H1 (cell line): ENCODE measurements around the gene NDUFB2.

Source experiments
- CEBPB ChIP-seq: IDR thresholded peaks from 2 replicates; pipeline ENCODE4 v1.6.1; 2012; ENCODE audit warnings: low read depth, low read length
- CHD1 ChIP-seq: IDR thresholded peaks from 2 replicates; pipeline ENCODE4 v1.6.1; 2012; ENCODE audit warnings: low read depth, low read length, improper control_type of control experiment
- EGR1 ChIP-seq: IDR thresholded peaks from 2 replicates; pipeline ENCODE4 v1.6.1; 2011; ENCODE audit warnings: low read depth, low read length, borderline replicate concordance
- FOSL1 ChIP-seq: IDR thresholded peaks from 2 replicates; pipeline ENCODE4 v1.6.1; 2011; ENCODE audit warnings: mild to moderate bottlenecking, low read depth, low read length, moderate library complexity; ENCODE audit not compliant: insufficient read depth
- GABPA ChIP-seq: IDR thresholded peaks from 2 replicates; pipeline ENCODE4 v1.6.1; 2011; ENCODE audit warnings: mild to moderate bottlenecking, low read length, moderate library complexity, borderline replicate concordance; ENCODE audit not compliant: insufficient read depth
- JUN ChIP-seq: IDR thresholded peaks from 2 replicates; pipeline ENCODE4 v1.6.1; 2011; ENCODE audit warnings: low read depth, mild to moderate bottlenecking, improper control_type of control experiment, low read length
- POLR2A ChIP-seq, 2 experiments: IDR thresholded peaks; 1 replicate in 1 of 2; 2 replicates in 1 of 2; pipeline ENCODE4 v1.6.1; 2011; ENCODE audit warnings: low read depth in 2 of 2, low read length in 2 of 2, mild to moderate bottlenecking in 2 of 2; ENCODE audit errors: control extremely low read depth in 1 of 2
- RAD21 ChIP-seq, 2 experiments: IDR thresholded peaks in 1 of 2; conservative IDR thresholded peaks in 1 of 2; 2 replicates each; pipeline ENCODE4 v1.6.1; 2011; ENCODE audit warnings: low read depth in 2 of 2, low read length in 2 of 2, improper control_type of control experiment in 1 of 2, inconsistent platforms in 1 of 2, mild to moderate bottlenecking in 1 of 2, moderate library complexity in 1 of 2
- SP2 ChIP-seq: IDR thresholded peaks from 2 replicates; pipeline ENCODE4 v1.6.1; 2012; ENCODE audit warnings: mild to moderate bottlenecking, low read length, inconsistent platforms
- SUZ12 ChIP-seq: fragments of 200-600 bp; sonication (generic); IDR thresholded peaks from 2 replicates; pipeline ENCODE4 v1.6.1; 2012; ENCODE audit warnings: mild to moderate bottlenecking, inconsistent platforms, low read length, moderate library complexity, mixed read lengths
- TF ChIP-seq, protein P1 (sequence below): IDR thresholded peaks from 2 replicates; pipeline ENCODE4 v1.6.1; 2012; ENCODE audit warnings: inconsistent platforms
- TF ChIP-seq, protein P2 (sequence below), 3 experiments: IDR thresholded peaks; 1 replicate in 2 of 3; 2 replicates in 1 of 3; pipeline versions ENCODE4 v1.5.1 to v1.6.1; 2011; ENCODE audit warnings: low read length in 3 of 3, mild to moderate bottlenecking in 3 of 3, inconsistent platforms in 2 of 3, low read depth in 1 of 3, moderate library complexity in 1 of 3; ENCODE audit not compliant: insufficient read depth in 1 of 3; ENCODE audit errors: control extremely low read depth in 1 of 3

DNA sequence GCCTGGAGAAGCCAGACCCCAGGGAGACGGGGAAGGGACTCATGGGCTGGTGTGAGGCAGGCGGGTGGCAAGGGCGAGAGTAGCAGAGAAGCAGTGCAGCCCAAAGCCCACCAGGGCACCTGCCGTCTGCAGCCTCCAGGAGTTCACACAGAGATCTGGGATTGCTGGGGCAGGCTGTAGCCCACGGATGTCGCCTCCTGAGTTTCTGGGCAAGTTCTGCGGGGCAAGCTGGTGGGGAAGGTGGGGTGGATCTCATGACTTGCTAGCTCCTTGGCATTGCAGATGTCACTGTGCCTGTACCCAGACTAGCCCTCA is 17.7 kb upstream of the NDUFB2 start:
- TF ChIP-seq POLR2A (IDR thresholded peaks at IDR 0.05; ENCODE audit: control extremely low read depth in 1 of 2, low read depth in 2 of 2, low read length in 2 of 2): no peak
- no peak for TF ChIP-seq CHD1
- TF ChIP-seq, protein P1, sequence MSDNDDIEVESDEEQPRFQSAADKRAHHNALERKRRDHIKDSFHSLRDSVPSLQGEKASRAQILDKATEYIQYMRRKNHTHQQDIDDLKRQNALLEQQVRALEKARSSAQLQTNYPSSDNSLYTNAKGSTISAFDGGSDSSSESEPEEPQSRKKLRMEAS: no peak
- no peak for TF ChIP-seq RAD21 (IDR thresholded peaks at IDR 0.05 in 1 of 2, conservative IDR thresholded peaks at IDR 0.05 in 1 of 2; ENCODE audit: low read depth in 2 of 2, low read length in 2 of 2)
- no peak for TF ChIP-seq FOSL1
- TF ChIP-seq EGR1: no peak
- no peak for TF ChIP-seq GABPA
- TF ChIP-seq JUN: no peak
- no peak for TF ChIP-seq SP2
- TF ChIP-seq, protein P2, sequence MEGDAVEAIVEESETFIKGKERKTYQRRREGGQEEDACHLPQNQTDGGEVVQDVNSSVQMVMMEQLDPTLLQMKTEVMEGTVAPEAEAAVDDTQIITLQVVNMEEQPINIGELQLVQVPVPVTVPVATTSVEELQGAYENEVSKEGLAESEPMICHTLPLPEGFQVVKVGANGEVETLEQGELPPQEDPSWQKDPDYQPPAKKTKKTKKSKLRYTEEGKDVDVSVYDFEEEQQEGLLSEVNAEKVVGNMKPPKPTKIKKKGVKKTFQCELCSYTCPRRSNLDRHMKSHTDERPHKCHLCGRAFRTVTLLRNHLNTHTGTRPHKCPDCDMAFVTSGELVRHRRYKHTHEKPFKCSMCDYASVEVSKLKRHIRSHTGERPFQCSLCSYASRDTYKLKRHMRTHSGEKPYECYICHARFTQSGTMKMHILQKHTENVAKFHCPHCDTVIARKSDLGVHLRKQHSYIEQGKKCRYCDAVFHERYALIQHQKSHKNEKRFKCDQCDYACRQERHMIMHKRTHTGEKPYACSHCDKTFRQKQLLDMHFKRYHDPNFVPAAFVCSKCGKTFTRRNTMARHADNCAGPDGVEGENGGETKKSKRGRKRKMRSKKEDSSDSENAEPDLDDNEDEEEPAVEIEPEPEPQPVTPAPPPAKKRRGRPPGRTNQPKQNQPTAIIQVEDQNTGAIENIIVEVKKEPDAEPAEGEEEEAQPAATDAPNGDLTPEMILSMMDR (IDR thresholded peaks at IDR 0.05; ENCODE audit: control extremely low read depth in 1 of 3, insufficient read depth in 1 of 3, low read depth in 1 of 3, low read length in 3 of 3): no peak
- no peak for TF ChIP-seq SUZ12
- no peak for TF ChIP-seq CEBPB
